GM12875 (cell line): ENCODE data around the gene SMU1.

ENCODE experiments used
- H3K4me3 ChIP-seq: one replicate; pipeline ENCODE4 v1.5.1; 2011; ENCODE audit warnings: low read depth, low read length, control low read depth
- CTCF ChIP-seq: IDR thresholded peaks from 2 replicates; pipeline ENCODE4 v1.5.1; 2011; ENCODE audit warnings: low read depth, mild to moderate bottlenecking, control low read depth, inconsistent platforms, low read length, moderate library complexity, borderline replicate concordance; ENCODE audit not compliant: insufficient read depth

Gene SMU1

DNA sequence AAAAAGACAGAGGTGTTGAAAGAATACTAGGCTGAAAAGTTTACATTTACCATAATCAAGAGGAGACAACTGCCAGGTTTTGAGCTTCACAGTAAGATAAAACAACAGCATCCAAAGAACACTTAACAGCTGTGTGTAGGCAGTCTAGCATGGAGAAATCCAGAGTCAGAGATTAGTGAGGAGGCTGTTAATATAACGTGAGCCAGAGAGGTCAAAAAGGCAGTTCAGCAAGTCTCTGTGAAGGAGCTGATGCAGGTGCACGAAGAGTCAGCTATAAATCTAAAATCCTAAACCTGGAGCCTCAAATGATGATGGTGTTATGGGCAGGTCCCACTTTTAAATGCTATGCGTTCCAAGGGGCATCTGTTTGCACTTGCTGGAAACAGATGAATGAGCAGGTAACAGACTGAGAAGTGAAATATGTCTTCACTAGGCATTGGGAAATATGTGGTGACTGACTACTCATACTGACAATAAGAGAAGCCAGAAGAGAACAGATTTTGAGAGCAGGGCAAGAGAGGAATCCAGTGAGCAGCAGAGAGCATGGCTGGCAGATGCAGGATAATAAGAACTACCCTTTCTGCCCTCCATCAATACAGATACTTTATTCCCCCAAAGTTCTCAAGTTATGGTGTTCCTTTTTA is 83.8 kb downstream of the SMU1 start:
- no peak overlapping the region for H3K4me3 ChIP-seq
- no peak for TF ChIP-seq CTCF

DNA sequence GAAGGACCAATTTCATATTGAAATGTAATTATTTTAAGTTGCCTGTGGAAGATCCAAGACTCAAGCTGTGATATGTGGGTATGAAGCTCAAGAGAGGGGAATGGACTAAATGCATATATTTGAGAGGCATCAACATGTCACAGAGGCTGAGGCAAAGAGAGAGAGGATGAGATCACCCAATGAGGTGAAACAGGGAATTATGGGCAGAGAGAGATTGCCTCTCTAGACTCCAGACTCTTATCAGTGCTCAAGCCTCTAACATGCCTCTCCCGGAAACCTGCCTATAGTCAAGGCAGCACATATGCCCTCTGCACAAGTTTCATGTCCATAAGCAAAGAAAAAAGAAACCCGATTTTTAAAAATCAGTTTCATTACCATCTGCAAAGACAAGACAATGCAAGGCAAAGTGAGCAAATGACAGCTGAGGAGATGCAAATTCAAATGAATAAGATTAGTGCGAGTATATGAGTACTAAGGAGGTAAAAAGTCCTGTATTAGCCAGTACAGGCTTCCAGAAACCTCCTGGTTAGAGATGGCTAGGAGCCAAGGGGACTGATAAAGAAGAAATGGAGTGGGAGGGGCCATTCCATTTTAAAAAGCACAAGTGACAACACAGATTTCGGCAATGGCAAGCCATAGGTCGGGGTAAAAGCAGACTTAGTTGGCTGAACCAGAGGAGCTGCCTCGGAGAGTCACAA is 84.4 kb downstream of the SMU1 start:
- TF ChIP-seq CTCF, result no peak

More for the DNA sequence above, 84.4 kb downstream of the SMU1 start:
- H3K4me3 ChIP-seq, result no peak overlapping the region
